GM23338 (cell line): Measurements from ENCODE around the gene RAX. TPM values are rescaled to one million over a fixed set of nuclear protein-coding genes. Genes with fewer than 3 reads are reported as not detected.

Experiments
- ATAC-seq: fragments of 200-7000 bp; cut with Tn5 transposase; 3 replicates; pipeline ENCODE4 v1.9.1; 2020
- DNase-seq: peaks from one replicate; pipeline ENCODE4 v3.0.0-alpha.2; 2015; ENCODE audit warnings: low spot score
- H2AFZ ChIP-seq: fragments of 200-600 bp; sonication (generic); 2 replicates; pipeline ENCODE4 v1.8.0; 2016; ENCODE audit warnings: antibody characterized with exemption, mild to moderate bottlenecking, moderate library complexity
- H3F3A ChIP-seq: fragments of 200-600 bp; sonication (generic); replicated peaks from 2 replicates; pipeline ENCODE4 v1.8.0; 2017; ENCODE audit warnings: antibody characterized with exemption, mixed run types, low read depth
- H3K27ac ChIP-seq: fragments of 200-600 bp; sonication (generic); 2 replicates; pipeline ENCODE4 v1.6.1; 2016; ENCODE audit warnings: low read depth
- H3K27me3 ChIP-seq: fragments of 200-600 bp; sonication (generic); 2 replicates; pipeline ENCODE4 v1.8.0; 2016; ENCODE audit warnings: mild to moderate bottlenecking, mixed run types, moderate library complexity; ENCODE audit not compliant: insufficient read depth
- H3K36me3 ChIP-seq: fragments of 200-600 bp; sonication (generic); 2 replicates; pipeline ENCODE4 v1.8.0; 2016; ENCODE audit warnings: mild to moderate bottlenecking; ENCODE audit not compliant: insufficient read depth
- H3K4me1 ChIP-seq: fragments of 200-600 bp; sonication (generic); 2 replicates; pipeline ENCODE4 v1.8.0; 2016; ENCODE audit warnings: mild to moderate bottlenecking, moderate library complexity; ENCODE audit not compliant: insufficient read depth
- H3K4me2 ChIP-seq: fragments of 200-600 bp; sonication (generic); 2 replicates; pipeline ENCODE4 v1.7.1; 2017; ENCODE audit warnings: mixed run types
- H3K4me3 ChIP-seq: fragments of 200-600 bp; sonication (generic); 2 replicates; pipeline ENCODE4 v1.6.1; 2016; ENCODE audit warnings: mixed run types
- H3K79me2 ChIP-seq: fragments of 200-600 bp; sonication (generic); replicated peaks from 2 replicates; pipeline ENCODE4 v1.8.0; 2017; ENCODE audit warnings: mild to moderate bottlenecking; ENCODE audit not compliant: insufficient read depth
- H3K9me2 ChIP-seq: fragments of 200-600 bp; sonication (generic); 2 replicates; pipeline ENCODE4 v1.8.0; 2017; ENCODE audit not compliant: insufficient read depth
- H4K20me1 ChIP-seq: fragments of 200-600 bp; sonication (generic); replicated peaks from 2 replicates; pipeline ENCODE4 v1.8.0; 2017; ENCODE audit warnings: mild to moderate bottlenecking; ENCODE audit not compliant: insufficient read depth
- H3K27ac Mint-ChIP-seq: 2 replicates; pipeline ENCODE4 v1.8.0; 2020; ENCODE audit warnings: inconsistent platforms, mild to moderate bottlenecking, moderate library complexity, mixed read lengths
- H3K27me3 Mint-ChIP-seq: 3 replicates; pipeline ENCODE4 v1.8.0; 2022; ENCODE audit warnings: low read depth, mild to moderate bottlenecking, moderate library complexity, mixed read lengths, inconsistent platforms; ENCODE audit not compliant: insufficient read depth, poor library complexity
- H3K36me3 Mint-ChIP-seq: 3 replicates; pipeline ENCODE4 v1.8.0; 2021; ENCODE audit warnings: low read depth, mild to moderate bottlenecking, inconsistent platforms, moderate library complexity, mixed read lengths
- H3K4me1 Mint-ChIP-seq: 3 replicates; pipeline ENCODE4 v1.8.0; 2020; ENCODE audit warnings: mild to moderate bottlenecking, inconsistent platforms, mixed read lengths
- H3K4me3 Mint-ChIP-seq: 3 replicates; pipeline ENCODE4 v1.8.0; 2021; ENCODE audit warnings: moderate library complexity, mild to moderate bottlenecking, inconsistent platforms, mixed read lengths
- H3K9me3 Mint-ChIP-seq: 3 replicates; pipeline ENCODE4 v1.8.0; 2020; ENCODE audit warnings: moderate library complexity, mild to moderate bottlenecking, inconsistent platforms, mixed read lengths
- CREB1 ChIP-seq: fragments of 250-450 bp; sonication (Bioruptor Pico); IDR thresholded peaks from 2 replicates; pipeline ENCODE4 v1.5.0; 2020; ENCODE audit warnings: low read depth, mild to moderate bottlenecking, moderate library complexity
- EZH2 ChIP-seq: fragments of 200-600 bp; sonication (generic); IDR thresholded peaks from one replicate; pipeline ENCODE4 v1.8.0; 2017; ENCODE audit warnings: antibody characterized with exemption, mild to moderate bottlenecking, low read depth; ENCODE audit not compliant: unreplicated experiment
- EZH2phosphoT487 ChIP-seq: fragments of 200-600 bp; sonication (generic); IDR thresholded peaks from one replicate; pipeline ENCODE4 v1.8.1; 2018; ENCODE audit warnings: antibody characterized with exemption; ENCODE audit not compliant: unreplicated experiment
- JUNB ChIP-seq: IDR thresholded peaks from one replicate; pipeline ENCODE4 v1.6.1; 2016; ENCODE audit warnings: antibody characterized with exemption; ENCODE audit not compliant: unreplicated experiment
- NANOG ChIP-seq: IDR thresholded peaks from 2 replicates; pipeline ENCODE4 v1.6.1; 2016; ENCODE audit warnings: antibody characterized with exemption, borderline replicate concordance
- POLR2AphosphoS5 ChIP-seq: IDR thresholded peaks from 2 replicates; pipeline ENCODE4 v1.6.1; 2016; ENCODE audit warnings: antibody characterized with exemption, low read depth
- STAT1 ChIP-seq: IDR thresholded peaks from one replicate; pipeline ENCODE4 v1.6.1; 2016; ENCODE audit warnings: antibody characterized with exemption; ENCODE audit not compliant: unreplicated experiment
- ZNF114 ChIP-seq: fragments of 250-450 bp; sonication (Bioruptor Pico); IDR thresholded peaks from 2 replicates; pipeline ENCODE4 v1.5.0; 2020; ENCODE audit warnings: mild to moderate bottlenecking, moderate library complexity
- ZNF331 ChIP-seq: fragments of 250-450 bp; sonication (Bioruptor Pico); IDR thresholded peaks from 2 replicates; pipeline ENCODE4 v1.5.0; 2020; ENCODE audit warnings: low read depth, mild to moderate bottlenecking, moderate library complexity
- polyA plus RNA-seq: library from polyadenylated mRNA; unstranded; fragments of >200 nt; fragmentation: Nextera tagmentation; extraction: Ambion mirVana; gene quantifications from 2 replicates; pipeline ENCODE4 v1.2.1, GENCODE V29; 2016
- total RNA-seq: library from RNA; depleted of rRNA; stranded (reverse); fragments of >200 nt; shearing (Covaris generic); gene quantifications from 2 replicates; pipeline ENCODE4 v1.2.3, GENCODE V29; 2014
- TF ChIP-seq, protein P1 (sequence below), 2 experiments: fragments of 200-600 bp in 1 of 2; sonication (generic) in 1 of 2; conservative IDR thresholded peaks; 2 replicates each; pipeline versions ENCODE4 v1.5.1 to v1.6.1; 2016 to 2017; ENCODE audit warnings: antibody characterized with exemption in 2 of 2, low read depth in 2 of 2, mild to moderate bottlenecking in 2 of 2, moderate library complexity in 1 of 2
- TF ChIP-seq, protein P2 (sequence below): IDR thresholded peaks from one replicate; pipeline ENCODE4 v1.6.1; 2018; ENCODE audit warnings: antibody characterized with exemption; ENCODE audit not compliant: unreplicated experiment
- TF ChIP-seq, protein P3 (sequence below): IDR thresholded peaks from 2 replicates; pipeline ENCODE4 v1.6.1; 2016; ENCODE audit warnings: antibody characterized with exemption
- TF ChIP-seq, protein P4 (sequence below): fragments of 250-450 bp; sonication (Bioruptor Pico); IDR thresholded peaks from 2 replicates; pipeline ENCODE4 v1.5.0; 2020; ENCODE audit warnings: mild to moderate bottlenecking, moderate library complexity

The RAX gene
- total and polyA plus RNA-seq, 2 experiments from 2014 or later, result 0.03 to 0.16 TPM

DNA sequence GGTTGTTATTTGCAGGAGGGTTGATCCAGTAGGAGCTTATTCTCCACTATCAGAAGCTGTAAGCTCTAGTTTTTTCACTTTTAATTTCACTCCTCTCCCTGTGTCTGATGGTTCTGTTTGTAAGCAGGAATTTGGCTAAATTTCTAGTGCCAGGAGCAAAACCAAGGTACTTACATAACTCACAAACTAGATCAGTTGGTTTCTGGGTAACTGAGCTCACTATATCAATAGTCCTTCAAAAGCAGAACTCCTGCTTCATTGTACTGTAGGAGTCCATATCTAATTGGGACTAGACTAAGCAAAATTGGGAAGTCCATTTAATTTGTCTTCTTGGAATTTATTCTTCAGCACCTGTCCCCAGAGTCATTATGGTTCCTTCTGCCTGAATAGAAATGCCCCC is 20.1 kb upstream of the RAX start:
- Mint-ChIP-seq H3K27me3 (no peaks in the 10 kb centered on the region), H3K4me1 (peaks cover 8% of the 10 kb centered on the region; the same call in 2 of the 3 replicates), H3K9me3 (no peaks in the 10 kb centered on the region), H3K36me3 (no peaks in the 10 kb centered on the region), H3K4me3 (no peak overlapping the region), H3K27ac (no peak overlapping the region)
- Histone ChIP-seq H3F3A (no peaks in the 10 kb centered on the region), H4K20me1 (no peaks in the 10 kb centered on the region), H3K36me3 (no peaks in the 10 kb centered on the region), H3K4me2 (no peak overlapping the region), H3K4me3 (no peak overlapping the region), H3K27ac (no peak overlapping the region), H3K79me2 (no peaks in the 10 kb centered on the region), H3K4me1 (0 out of 2 replicates have a peak, but pooled peaks cover 7% of the 10 kb centered on the region), H3K27me3 (no peaks in the 10 kb centered on the region), H2AFZ (peak overlapping the region; percentile 39), H3K9me2 (no peaks in the 10 kb centered on the region)
- TF ChIP-seq STAT1 (no peak), POLR2AphosphoS5 (no peak), EZH2 (no peak), CREB1 (CRISPR knock-in tag) (no peak), ZNF331 (no peak), EZH2phosphoT487 (no peak), NANOG (no peak), JUNB (no peak), ZNF114 (CRISPR knock-in tag) (no peak)
- TF ChIP-seq, protein P1, sequence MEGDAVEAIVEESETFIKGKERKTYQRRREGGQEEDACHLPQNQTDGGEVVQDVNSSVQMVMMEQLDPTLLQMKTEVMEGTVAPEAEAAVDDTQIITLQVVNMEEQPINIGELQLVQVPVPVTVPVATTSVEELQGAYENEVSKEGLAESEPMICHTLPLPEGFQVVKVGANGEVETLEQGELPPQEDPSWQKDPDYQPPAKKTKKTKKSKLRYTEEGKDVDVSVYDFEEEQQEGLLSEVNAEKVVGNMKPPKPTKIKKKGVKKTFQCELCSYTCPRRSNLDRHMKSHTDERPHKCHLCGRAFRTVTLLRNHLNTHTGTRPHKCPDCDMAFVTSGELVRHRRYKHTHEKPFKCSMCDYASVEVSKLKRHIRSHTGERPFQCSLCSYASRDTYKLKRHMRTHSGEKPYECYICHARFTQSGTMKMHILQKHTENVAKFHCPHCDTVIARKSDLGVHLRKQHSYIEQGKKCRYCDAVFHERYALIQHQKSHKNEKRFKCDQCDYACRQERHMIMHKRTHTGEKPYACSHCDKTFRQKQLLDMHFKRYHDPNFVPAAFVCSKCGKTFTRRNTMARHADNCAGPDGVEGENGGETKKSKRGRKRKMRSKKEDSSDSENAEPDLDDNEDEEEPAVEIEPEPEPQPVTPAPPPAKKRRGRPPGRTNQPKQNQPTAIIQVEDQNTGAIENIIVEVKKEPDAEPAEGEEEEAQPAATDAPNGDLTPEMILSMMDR (conservative IDR thresholded peaks at IDR 0.05; ENCODE audit: low read depth in 2 of 2), result no peak
- TF ChIP-seq, protein P2, sequence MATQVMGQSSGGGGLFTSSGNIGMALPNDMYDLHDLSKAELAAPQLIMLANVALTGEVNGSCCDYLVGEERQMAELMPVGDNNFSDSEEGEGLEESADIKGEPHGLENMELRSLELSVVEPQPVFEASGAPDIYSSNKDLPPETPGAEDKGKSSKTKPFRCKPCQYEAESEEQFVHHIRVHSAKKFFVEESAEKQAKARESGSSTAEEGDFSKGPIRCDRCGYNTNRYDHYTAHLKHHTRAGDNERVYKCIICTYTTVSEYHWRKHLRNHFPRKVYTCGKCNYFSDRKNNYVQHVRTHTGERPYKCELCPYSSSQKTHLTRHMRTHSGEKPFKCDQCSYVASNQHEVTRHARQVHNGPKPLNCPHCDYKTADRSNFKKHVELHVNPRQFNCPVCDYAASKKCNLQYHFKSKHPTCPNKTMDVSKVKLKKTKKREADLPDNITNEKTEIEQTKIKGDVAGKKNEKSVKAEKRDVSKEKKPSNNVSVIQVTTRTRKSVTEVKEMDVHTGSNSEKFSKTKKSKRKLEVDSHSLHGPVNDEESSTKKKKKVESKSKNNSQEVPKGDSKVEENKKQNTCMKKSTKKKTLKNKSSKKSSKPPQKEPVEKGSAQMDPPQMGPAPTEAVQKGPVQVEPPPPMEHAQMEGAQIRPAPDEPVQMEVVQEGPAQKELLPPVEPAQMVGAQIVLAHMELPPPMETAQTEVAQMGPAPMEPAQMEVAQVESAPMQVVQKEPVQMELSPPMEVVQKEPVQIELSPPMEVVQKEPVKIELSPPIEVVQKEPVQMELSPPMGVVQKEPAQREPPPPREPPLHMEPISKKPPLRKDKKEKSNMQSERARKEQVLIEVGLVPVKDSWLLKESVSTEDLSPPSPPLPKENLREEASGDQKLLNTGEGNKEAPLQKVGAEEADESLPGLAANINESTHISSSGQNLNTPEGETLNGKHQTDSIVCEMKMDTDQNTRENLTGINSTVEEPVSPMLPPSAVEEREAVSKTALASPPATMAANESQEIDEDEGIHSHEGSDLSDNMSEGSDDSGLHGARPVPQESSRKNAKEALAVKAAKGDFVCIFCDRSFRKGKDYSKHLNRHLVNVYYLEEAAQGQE, result no peak
- TF ChIP-seq, protein P3, sequence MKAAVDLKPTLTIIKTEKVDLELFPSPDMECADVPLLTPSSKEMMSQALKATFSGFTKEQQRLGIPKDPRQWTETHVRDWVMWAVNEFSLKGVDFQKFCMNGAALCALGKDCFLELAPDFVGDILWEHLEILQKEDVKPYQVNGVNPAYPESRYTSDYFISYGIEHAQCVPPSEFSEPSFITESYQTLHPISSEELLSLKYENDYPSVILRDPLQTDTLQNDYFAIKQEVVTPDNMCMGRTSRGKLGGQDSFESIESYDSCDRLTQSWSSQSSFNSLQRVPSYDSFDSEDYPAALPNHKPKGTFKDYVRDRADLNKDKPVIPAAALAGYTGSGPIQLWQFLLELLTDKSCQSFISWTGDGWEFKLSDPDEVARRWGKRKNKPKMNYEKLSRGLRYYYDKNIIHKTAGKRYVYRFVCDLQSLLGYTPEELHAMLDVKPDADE, result no peak
- TF ChIP-seq, protein P4, sequence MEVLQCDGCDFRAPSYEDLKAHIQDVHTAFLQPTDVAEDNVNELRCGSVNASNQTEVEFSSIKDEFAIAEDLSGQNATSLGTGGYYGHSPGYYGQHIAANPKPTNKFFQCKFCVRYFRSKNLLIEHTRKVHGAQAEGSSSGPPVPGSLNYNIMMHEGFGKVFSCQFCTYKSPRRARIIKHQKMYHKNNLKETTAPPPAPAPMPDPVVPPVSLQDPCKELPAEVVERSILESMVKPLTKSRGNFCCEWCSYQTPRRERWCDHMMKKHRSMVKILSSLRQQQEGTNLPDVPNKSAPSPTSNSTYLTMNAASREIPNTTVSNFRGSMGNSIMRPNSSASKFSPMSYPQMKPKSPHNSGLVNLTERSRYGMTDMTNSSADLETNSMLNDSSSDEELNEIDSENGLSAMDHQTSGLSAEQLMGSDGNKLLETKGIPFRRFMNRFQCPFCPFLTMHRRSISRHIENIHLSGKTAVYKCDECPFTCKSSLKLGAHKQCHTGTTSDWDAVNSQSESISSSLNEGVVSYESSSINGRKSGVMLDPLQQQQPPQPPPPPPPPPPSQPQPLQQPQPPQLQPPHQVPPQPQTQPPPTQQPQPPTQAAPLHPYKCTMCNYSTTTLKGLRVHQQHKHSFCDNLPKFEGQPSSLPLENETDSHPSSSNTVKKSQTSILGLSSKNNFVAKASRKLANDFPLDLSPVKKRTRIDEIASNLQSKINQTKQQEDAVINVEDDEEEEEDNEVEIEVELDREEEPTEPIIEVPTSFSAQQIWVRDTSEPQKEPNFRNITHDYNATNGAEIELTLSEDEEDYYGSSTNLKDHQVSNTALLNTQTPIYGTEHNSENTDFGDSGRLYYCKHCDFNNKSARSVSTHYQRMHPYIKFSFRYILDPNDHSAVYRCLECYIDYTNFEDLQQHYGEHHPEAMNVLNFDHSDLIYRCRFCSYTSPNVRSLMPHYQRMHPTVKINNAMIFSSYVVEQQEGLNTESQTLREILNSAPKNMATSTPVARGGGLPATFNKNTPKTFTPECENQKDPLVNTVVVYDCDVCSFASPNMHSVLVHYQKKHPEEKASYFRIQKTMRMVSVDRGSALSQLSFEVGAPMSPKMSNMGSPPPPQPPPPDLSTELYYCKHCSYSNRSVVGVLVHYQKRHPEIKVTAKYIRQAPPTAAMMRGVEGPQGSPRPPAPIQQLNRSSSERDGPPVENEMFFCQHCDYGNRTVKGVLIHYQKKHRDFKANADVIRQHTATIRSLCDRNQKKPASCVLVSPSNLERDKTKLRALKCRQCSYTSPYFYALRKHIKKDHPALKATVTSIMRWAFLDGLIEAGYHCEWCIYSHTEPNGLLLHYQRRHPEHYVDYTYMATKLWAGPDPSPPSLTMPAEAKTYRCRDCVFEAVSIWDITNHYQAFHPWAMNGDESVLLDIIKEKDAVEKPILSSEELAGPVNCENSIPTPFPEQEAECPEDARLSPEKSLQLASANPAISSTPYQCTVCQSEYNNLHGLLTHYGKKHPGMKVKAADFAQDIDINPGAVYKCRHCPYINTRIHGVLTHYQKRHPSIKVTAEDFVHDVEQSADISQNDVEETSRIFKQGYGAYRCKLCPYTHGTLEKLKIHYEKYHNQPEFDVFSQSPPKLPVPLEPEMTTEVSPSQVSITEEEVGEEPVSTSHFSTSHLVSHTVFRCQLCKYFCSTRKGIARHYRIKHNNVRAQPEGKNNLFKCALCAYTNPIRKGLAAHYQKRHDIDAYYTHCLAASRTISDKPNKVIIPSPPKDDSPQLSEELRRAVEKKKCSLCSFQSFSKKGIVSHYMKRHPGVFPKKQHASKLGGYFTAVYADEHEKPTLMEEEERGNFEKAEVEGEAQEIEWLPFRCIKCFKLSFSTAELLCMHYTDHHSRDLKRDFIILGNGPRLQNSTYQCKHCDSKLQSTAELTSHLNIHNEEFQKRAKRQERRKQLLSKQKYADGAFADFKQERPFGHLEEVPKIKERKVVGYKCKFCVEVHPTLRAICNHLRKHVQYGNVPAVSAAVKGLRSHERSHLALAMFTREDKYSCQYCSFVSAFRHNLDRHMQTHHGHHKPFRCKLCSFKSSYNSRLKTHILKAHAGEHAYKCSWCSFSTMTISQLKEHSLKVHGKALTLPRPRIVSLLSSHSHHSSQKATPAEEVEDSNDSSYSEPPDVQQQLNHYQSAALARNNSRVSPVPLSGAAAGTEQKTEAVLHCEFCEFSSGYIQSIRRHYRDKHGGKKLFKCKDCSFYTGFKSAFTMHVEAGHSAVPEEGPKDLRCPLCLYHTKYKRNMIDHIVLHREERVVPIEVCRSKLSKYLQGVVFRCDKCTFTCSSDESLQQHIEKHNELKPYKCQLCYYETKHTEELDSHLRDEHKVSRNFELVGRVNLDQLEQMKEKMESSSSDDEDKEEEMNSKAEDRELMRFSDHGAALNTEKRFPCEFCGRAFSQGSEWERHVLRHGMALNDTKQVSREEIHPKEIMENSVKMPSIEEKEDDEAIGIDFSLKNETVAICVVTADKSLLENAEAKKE (CRISPR knock-in tag), result no peak
- DNase-seq, result no peak
- no peak for ATAC-seq
